ENCODE results near the gene FSIP1.

Gene FSIP1

DNA sequence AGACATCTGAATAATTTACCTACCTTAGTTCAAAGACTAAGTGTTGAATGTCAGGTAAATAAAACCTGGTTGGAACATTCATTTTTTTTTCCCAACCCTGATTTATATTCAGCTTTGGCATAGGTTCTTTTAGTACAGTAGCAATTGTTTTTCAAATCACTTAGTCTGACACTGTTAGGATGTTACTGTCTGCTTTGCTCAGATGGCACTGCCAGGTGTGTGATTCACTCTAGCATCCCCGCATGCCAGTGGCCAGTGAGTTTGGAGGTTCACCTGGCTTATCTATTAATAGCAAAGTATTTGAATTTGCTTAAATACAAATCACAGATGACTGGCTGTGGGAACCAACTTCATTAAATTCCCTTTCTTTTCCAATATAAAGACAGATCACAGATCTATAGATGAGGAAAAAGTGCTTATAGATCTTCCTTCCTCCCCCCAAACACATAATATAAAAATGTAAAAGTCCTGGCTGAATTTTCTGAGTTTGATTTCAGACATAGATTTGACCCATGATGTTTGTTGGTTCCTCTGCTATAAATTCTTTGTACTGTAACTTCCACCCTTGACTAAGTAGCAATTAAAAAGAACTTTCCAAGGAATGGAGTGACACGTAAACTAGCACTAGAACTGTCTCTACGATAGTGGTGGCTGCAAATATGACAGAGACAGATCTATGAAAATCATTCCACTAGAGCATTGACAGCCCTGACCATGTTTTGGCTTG lies 197.8 kb downstream of the FSIP1 start:
- peaks cover 3% of the 10 kb centered on the region for H3K4me1 ChIP-seq (ENCODE audit: control insufficient read depth, insufficient read depth, low read length)
- H3K36me3 ChIP-seq (ENCODE audit: control insufficient read depth, insufficient read depth, low read length): peaks cover 60% of the 10 kb centered on the region
- H3K27me3 ChIP-seq (ENCODE audit: control insufficient read depth, insufficient read depth, low read length): no peaks in the 10 kb centered on the region
- H3K4me3 ChIP-seq (ENCODE audit: low read depth, low read length): no peak overlapping the region
- H3K9me3 ChIP-seq (ENCODE audit: control insufficient read depth, insufficient read depth, low read length): no peaks in the 10 kb centered on the region
- H3K9ac ChIP-seq (ENCODE audit: low read depth, low read length): no peak overlapping the region

- H3K36me3 ChIP-seq (ENCODE audit: control insufficient read depth, insufficient read depth, low read length): peaks cover 56% of the 10 kb centered on the region
- H3K27me3 ChIP-seq (ENCODE audit: control insufficient read depth, insufficient read depth, low read length): no peaks in the 10 kb centered on the region
- H3K4me3 ChIP-seq (ENCODE audit: low read depth, low read length): no peak overlapping the region
- peaks cover 4% of the 10 kb centered on the region for H3K4me1 ChIP-seq (ENCODE audit: control insufficient read depth, insufficient read depth, low read length)
- H3K9me3 ChIP-seq (ENCODE audit: control insufficient read depth, insufficient read depth, low read length): no peaks in the 10 kb centered on the region
- H3K9ac ChIP-seq (ENCODE audit: low read depth, low read length): no peak overlapping the region
Observed at GRCh38 chr15:39584266-39584659, 198.4 kb downstream of the FSIP1 start.

- Histone ChIP-seq H3K9me3 (ENCODE audit: control insufficient read depth, insufficient read depth, low read length) (no peaks in the 10 kb centered on the region), H3K36me3 (ENCODE audit: control insufficient read depth, insufficient read depth, low read length) (peaks cover 51% of the 10 kb centered on the region), H3K27me3 (ENCODE audit: control insufficient read depth, insufficient read depth, low read length) (peaks cover 3% of the 10 kb centered on the region), H3K4me1 (ENCODE audit: control insufficient read depth, insufficient read depth, low read length) (peaks cover 9% of the 10 kb centered on the region), H3K9ac (ENCODE audit: low read depth, low read length) (no peak overlapping the region), H3K4me3 (ENCODE audit: low read depth, low read length) (no peak overlapping the region)
Observed at GRCh38 chr15:39583596-39584265, 198.9 kb downstream of the FSIP1 start.

DNA sequence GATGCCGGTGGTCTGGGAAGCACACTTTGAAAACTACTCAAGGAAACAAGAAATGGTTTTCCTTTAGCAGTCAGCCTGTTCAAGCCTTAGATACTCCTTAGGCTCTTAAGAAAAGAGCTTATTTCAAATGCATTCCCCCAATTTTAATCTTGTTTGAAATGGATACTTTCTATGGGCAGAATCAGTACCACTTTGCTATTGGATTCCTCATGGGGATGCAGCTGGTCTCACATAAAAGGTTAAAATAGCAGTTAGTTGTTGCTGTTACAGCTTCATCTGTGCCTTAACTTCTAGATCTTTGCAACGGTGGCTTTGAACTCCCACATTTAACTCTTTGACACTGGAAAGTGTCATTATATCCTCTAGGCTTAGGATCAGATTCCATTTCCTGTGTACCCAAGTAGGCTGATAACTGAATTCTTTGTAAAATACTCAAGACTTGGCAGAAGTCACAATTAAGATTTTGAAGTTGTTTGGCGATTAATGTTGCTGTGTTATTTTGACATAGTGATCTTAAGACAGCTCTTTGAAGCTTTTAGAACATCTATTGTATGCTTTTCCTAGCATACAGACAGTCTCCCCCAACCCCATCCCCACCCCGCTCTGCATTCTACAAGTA lies 199.6 kb downstream of the FSIP1 start:
- H3K4me1 ChIP-seq (ENCODE audit: control insufficient read depth, insufficient read depth, low read length): peaks cover 10% of the 10 kb centered on the region
- no peaks in the 10 kb centered on the region for H3K9me3 ChIP-seq (ENCODE audit: control insufficient read depth, insufficient read depth, low read length)
- peaks cover 45% of the 10 kb centered on the region for H3K36me3 ChIP-seq (ENCODE audit: control insufficient read depth, insufficient read depth, low read length)
- H3K9ac ChIP-seq (ENCODE audit: low read depth, low read length): no peak overlapping the region
- peaks cover 9% of the 10 kb centered on the region for H3K27me3 ChIP-seq (ENCODE audit: control insufficient read depth, insufficient read depth, low read length)
- H3K4me3 ChIP-seq (ENCODE audit: low read depth, low read length): peak overlapping the region; percentile 32

DNA sequence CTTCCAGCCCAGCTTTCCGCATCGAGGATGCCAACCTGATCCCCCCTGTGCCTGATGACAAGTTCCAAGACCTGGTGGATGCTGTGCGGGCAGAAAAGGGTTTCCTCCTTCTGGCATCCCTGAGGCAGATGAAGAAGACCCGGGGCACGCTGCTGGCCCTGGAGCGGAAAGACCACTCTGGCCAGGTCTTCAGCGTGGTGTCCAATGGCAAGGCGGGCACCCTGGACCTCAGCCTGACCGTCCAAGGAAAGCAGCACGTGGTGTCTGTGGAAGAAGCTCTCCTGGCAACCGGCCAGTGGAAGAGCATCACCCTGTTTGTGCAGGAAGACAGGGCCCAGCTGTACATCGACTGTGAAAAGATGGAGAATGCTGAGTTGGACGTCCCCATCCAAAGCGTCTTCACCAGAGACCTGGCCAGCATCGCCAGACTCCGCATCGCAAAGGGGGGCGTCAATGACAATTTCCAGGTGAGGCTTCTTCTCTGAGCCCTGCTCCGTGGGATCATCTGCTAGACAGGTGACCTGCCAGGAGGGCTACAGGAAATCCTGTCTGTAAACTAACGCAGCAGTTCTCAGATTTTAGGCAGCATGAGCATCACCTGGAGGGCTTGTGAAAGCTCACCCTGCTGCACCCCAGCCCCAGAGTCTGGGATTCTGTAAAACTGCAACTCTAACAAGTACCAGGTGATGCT lies 200.2 kb downstream of the FSIP1 start:
- H3K9ac ChIP-seq (ENCODE audit: low read depth, low read length): no peak overlapping the region
- H3K36me3 ChIP-seq (ENCODE audit: control insufficient read depth, insufficient read depth, low read length): peaks cover 40% of the 10 kb centered on the region
- peaks cover 12% of the 10 kb centered on the region for H3K27me3 ChIP-seq (ENCODE audit: control insufficient read depth, insufficient read depth, low read length)
- H3K4me3 ChIP-seq (ENCODE audit: low read depth, low read length): peak overlapping the region; percentile 32
- no peaks in the 10 kb centered on the region for H3K9me3 ChIP-seq (ENCODE audit: control insufficient read depth, insufficient read depth, low read length)
- peaks cover 10% of the 10 kb centered on the region for H3K4me1 ChIP-seq (ENCODE audit: control insufficient read depth, insufficient read depth, low read length)

- peaks cover 12% of the 10 kb centered on the region for H3K27me3 ChIP-seq (ENCODE audit: control insufficient read depth, insufficient read depth, low read length)
- no peak overlapping the region for H3K9ac ChIP-seq (ENCODE audit: low read depth, low read length)
- H3K9me3 ChIP-seq (ENCODE audit: control insufficient read depth, insufficient read depth, low read length): no peaks in the 10 kb centered on the region
- peak overlapping the region; percentile 92 for H3K4me3 ChIP-seq (ENCODE audit: low read depth, low read length)
- H3K36me3 ChIP-seq (ENCODE audit: control insufficient read depth, insufficient read depth, low read length): peaks cover 34% of the 10 kb centered on the region
- peaks cover 10% of the 10 kb centered on the region for H3K4me1 ChIP-seq (ENCODE audit: control insufficient read depth, insufficient read depth, low read length)
Observed at GRCh38 chr15:39581793-39582285, 200.8 kb downstream of the FSIP1 start.

- H3K36me3 ChIP-seq (ENCODE audit: control insufficient read depth, insufficient read depth, low read length): peaks cover 29% of the 10 kb centered on the region
- peak overlapping the region; percentile 71 for H3K9ac ChIP-seq (ENCODE audit: low read depth, low read length)
- no peaks in the 10 kb centered on the region for H3K9me3 ChIP-seq (ENCODE audit: control insufficient read depth, insufficient read depth, low read length)
- H3K27me3 ChIP-seq (ENCODE audit: control insufficient read depth, insufficient read depth, low read length): peaks cover 12% of the 10 kb centered on the region
- H3K4me3 ChIP-seq (ENCODE audit: low read depth, low read length): peak overlapping the region; percentile 92
- H3K4me1 ChIP-seq (ENCODE audit: control insufficient read depth, insufficient read depth, low read length): peaks cover 10% of the 10 kb centered on the region
Observed at GRCh38 chr15:39581242-39581792, 201.3 kb downstream of the FSIP1 start.

DNA sequence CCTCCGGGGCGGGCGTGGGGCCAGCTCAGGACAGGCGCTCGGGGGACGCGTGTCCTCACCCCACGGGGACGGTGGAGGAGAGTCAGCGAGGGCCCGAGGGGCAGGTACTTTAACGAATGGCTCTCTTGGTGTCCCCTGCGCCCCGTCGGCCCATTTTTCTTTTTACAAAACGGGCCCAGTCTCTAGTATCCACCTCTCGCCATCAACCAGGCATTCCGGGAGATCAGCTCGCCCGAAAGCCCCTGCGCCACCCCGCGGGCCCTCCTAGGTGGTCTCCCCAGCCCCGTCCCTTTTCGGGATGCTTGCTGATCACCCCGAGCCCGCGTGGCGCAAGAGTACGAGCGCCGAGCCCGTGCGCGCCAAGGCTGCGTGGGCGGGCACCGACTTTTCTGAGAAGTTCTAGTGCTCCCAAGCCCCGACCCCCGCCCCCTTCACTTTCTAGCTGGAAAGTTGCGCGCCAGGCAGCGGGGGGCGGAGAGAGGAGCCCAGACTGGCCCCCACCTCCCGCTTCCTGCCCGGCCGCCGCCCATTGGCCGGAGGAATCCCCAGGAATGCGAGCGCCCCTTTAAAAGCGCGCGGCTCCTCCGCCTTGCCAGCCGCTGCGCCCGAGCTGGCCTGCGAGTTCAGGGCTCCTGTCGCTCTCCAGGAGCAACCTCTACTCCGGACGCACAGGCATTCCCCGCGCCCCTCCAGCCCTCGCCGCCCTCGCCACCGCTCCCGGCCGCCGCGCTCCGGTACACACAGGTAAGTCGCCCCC lies 202.0 kb downstream of the FSIP1 start, which contains the start of gene THBS1:
TSS of gene THBS1 (plus strand) at position 595 of the 757 bp plus-strand sequence. CDS start 779 bp downstream, outside the sequence.
- Histone ChIP-seq H3K27me3 (ENCODE audit: control insufficient read depth, insufficient read depth, low read length) (peaks cover 12% of the 10 kb centered on the region), H3K4me3 (ENCODE audit: low read depth, low read length) (peak within 1 kb of the TSS; percentile 92), H3K4me1 (ENCODE audit: control insufficient read depth, insufficient read depth, low read length) (peaks cover 10% of the 10 kb centered on the region), H3K9me3 (ENCODE audit: control insufficient read depth, insufficient read depth, low read length) (no peaks in the 10 kb centered on the region), H3K36me3 (ENCODE audit: control insufficient read depth, insufficient read depth, low read length) (peaks cover 23% of the 10 kb centered on the region), H3K9ac (ENCODE audit: low read depth, low read length) (peak within 1 kb of the TSS; percentile 71)

GRCh38 chr15:39580117-39580484 lies 202.5 kb downstream of the FSIP1 start:
- H3K4me3 ChIP-seq (ENCODE audit: low read depth, low read length): peak overlapping the region; percentile 60
- H3K9me3 ChIP-seq (ENCODE audit: control insufficient read depth, insufficient read depth, low read length): no peaks in the 10 kb centered on the region
- peaks cover 12% of the 10 kb centered on the region for H3K27me3 ChIP-seq (ENCODE audit: control insufficient read depth, insufficient read depth, low read length)
- no peak overlapping the region for H3K9ac ChIP-seq (ENCODE audit: low read depth, low read length)
- H3K4me1 ChIP-seq (ENCODE audit: control insufficient read depth, insufficient read depth, low read length): peaks cover 10% of the 10 kb centered on the region
- H3K36me3 ChIP-seq (ENCODE audit: control insufficient read depth, insufficient read depth, low read length): peaks cover 18% of the 10 kb centered on the region

GRCh38 chr15:39579487-39580116 lies 203.0 kb downstream of the FSIP1 start:
- no peaks in the 10 kb centered on the region for H3K9me3 ChIP-seq (ENCODE audit: control insufficient read depth, insufficient read depth, low read length)
- peaks cover 15% of the 10 kb centered on the region for H3K36me3 ChIP-seq (ENCODE audit: control insufficient read depth, insufficient read depth, low read length)
- no peak overlapping the region for H3K9ac ChIP-seq (ENCODE audit: low read depth, low read length)
- H3K4me3 ChIP-seq (ENCODE audit: low read depth, low read length): peak overlapping the region; percentile 60
- peaks cover 12% of the 10 kb centered on the region for H3K27me3 ChIP-seq (ENCODE audit: control insufficient read depth, insufficient read depth, low read length)
- H3K4me1 ChIP-seq (ENCODE audit: control insufficient read depth, insufficient read depth, low read length): peaks cover 10% of the 10 kb centered on the region
